ENCODE results near the gene ZNF782. TPM values are rescaled to one million over a fixed set of nuclear protein-coding genes. Genes with fewer than 3 reads are reported as not detected.
"Not testable (repeated sequence)": the region's sequence is repeated elsewhere in the genome, so short reads cannot be mapped to it uniquely, and the experiment has no call there.

ZNF782 gene
- total RNA-seq: 10 to 100 TPM in 1 of 4 donors, 1 to 10 TPM in 3; 4.7 to 10.1 (median 6.5) TPM

DNA sequence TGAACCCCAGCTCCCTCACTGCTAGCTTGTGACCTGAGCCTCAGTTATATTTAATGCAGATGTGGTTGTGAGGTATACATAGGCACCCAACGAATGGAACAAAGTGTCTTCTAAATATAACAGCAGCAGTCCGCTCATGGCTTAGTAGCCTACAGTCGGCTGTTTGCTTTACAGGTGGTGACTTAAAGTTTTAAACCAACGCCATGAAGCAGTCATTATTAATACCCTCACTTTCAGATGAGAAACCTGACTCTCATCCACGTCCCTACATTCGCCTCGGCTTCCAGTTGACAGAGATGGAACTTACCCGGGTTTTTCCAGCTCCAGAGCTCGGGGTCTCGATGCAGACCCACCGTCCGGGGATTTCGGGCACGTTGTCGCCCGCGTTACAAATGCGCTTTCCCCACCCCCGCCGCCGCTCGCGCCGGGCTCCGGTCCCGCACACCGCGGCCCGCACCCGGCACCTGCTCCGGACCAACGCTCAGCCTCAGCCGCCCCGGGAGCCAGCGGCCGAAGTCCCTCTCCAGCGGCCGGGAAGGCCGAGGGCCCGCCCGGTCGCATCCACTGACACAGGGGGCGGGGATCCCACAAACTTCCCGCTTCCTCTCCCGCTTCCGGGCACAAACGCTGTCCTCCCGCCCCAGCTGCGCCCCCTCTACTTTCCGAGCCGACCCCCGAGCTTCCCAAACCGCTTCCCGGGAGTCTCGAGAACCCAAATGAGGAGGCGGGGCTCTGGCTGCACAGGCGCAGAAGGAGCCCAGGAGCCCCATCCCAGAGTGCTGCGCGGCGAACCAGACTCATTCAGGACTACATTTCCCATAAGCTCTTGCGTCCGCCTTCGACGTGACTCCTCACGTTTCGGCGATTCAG is at the start of gene ZNF782:
Gene ZNF782 (minus strand): TSS at position 734 of the 870 bp plus-strand sequence. CDS start 2,553 bp downstream, outside the sequence.
- Histone ChIP-seq H3K27me3 (no peaks in the 10 kb centered on the region), H3K4me3 (peak within 1 kb of the TSS; percentile 70 to 90 (median 81)), H3K9me3 (peaks cover 0 to 12% (median 0%) of the 10 kb centered on the region in 3 donors), H3K27ac (peak within 1 kb of the TSS; percentile 79 to 89 (median 86)), H3K36me3 (peaks cover 0 to 4% (median 0%) of the 10 kb centered on the region in 3 donors), H3K4me1 (peaks cover 7 to 33% (median 13%) of the 10 kb centered on the region in 3 donors)
- peak in 3 of 4 donors; percentile 17 to 55 (median 53) for TF ChIP-seq POLR2A (IDR thresholded peaks at IDR 0.05)
- TF ChIP-seq, protein P1, sequence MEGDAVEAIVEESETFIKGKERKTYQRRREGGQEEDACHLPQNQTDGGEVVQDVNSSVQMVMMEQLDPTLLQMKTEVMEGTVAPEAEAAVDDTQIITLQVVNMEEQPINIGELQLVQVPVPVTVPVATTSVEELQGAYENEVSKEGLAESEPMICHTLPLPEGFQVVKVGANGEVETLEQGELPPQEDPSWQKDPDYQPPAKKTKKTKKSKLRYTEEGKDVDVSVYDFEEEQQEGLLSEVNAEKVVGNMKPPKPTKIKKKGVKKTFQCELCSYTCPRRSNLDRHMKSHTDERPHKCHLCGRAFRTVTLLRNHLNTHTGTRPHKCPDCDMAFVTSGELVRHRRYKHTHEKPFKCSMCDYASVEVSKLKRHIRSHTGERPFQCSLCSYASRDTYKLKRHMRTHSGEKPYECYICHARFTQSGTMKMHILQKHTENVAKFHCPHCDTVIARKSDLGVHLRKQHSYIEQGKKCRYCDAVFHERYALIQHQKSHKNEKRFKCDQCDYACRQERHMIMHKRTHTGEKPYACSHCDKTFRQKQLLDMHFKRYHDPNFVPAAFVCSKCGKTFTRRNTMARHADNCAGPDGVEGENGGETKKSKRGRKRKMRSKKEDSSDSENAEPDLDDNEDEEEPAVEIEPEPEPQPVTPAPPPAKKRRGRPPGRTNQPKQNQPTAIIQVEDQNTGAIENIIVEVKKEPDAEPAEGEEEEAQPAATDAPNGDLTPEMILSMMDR (IDR thresholded peaks at IDR 0.05): peak in 1 of 6 experiments; percentile 31
- WGBS, 2 donors: 0% methylated on average over 23 to 28 of the region's 67 CpGs
- peak; percentile 41 for DNase-seq
- intact Hi-C loops (cut with DNase I): loop anchor here (5.0 to 10.0 kb wide), 2 partner anchors 261 to 548 kb away; no protein-coding TSS in a partner anchor

DNA sequence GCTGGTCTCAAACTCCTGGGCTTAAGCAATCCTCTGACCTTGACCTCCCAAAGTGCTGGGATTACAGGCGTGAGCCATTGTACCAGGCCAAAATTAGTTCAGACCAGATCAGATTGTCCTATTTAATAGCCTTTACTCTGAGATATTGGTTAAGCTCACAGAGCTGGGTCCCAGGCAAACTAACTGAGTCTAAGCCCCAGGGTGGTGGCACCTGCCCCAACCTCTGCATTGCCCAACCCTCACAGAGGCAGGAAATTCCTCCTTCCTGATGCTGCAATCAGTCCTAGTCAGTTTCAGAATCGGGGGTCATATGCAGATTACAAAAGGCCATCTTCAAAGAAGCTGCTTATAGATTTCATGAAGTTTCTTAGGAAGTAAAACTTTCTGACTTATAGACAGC is 45.7 kb upstream of the ZNF782 start:
- H3K4me3 ChIP-seq; intact Hi-C loops (cut with DNase I); H3K27me3 ChIP-seq; H3K4me1 ChIP-seq; H3K27ac ChIP-seq; H3K9me3 ChIP-seq; DNase-seq: not testable (repeated sequence)
- H3K36me3 ChIP-seq: peaks cover 0 to 29% (median 0%) of the 10 kb centered on the region in 3 donors
- no CpG with 5 or more reads among the region's 2 CpGs for WGBS, 2 donors

DNA sequence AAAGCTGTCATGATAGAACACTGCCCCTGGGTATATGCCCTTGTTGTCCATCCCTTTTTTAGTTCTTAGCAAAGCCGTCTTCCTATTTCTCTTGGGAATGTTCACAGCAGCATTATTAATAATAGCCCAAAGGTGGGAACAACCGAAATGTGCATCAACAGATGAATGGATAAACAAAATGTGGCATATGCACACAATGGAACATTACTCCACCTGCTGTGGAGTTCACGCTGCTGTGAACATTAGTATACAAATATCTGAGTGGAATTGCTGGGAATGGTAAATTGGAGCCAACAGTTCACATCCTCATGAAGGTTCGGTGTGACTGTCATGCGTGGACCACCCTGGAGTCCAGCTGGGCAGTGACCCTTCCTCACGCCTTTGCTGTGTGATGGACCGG is 37.8 kb upstream of the ZNF782 start:
- Histone ChIP-seq H3K4me3 (no peak overlapping the region), H3K27ac (no peak overlapping the region), H3K27me3 (no peaks in the 10 kb centered on the region), H3K9me3 (no peaks in the 10 kb centered on the region), H3K4me1 (no peaks in the 10 kb centered on the region), H3K36me3 (peaks cover 0 to 65% (median 0%) of the 10 kb centered on the region in 3 donors)
- no peak for DNase-seq
- 94 to 95% methylated on average over 7 of the region's 7 CpGs for WGBS, 2 donors
- intact Hi-C loops (cut with DNase I): no loop called here
- TF ChIP-seq, protein P1 (IDR thresholded peaks at IDR 0.05): no peak
- TF ChIP-seq POLR2A (IDR thresholded peaks at IDR 0.05): no peak

DNA sequence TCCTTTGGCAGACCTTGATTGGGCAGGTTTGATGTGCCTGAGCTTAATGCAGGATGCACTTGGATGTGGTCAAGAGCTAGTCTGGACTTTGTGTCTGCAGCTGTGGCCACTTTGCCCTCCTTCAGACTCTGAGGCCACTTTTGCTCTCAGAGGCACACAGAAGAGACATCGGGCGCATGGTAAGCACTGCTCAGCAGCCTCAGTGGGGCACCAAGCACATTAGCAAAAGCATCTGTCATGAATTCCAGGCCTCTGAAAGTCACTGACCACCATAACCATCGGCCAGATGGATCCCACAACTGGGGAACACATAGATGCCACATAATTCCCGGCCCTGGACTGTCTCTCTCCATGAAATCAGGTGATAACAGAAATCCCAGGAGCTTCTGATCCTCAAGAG is 34.3 kb upstream of the ZNF782 start:
- Histone ChIP-seq H3K4me3 (no peak overlapping the region), H3K36me3 (peaks cover 0 to 32% (median 0%) of the 10 kb centered on the region in 3 donors), H3K9me3 (no peaks in the 10 kb centered on the region), H3K27me3 (no peaks in the 10 kb centered on the region), H3K4me1 (peaks cover 0 to 17% (median 0%) of the 10 kb centered on the region in 3 donors), H3K27ac (no peak overlapping the region)
- TF ChIP-seq, protein P1 (IDR thresholded peaks at IDR 0.05): no peak
- TF ChIP-seq POLR2A (IDR thresholded peaks at IDR 0.05): no peak
- DNase-seq: no peak
- intact Hi-C loops (cut with DNase I): no loop called here
- WGBS, 2 donors: 84 to 96% methylated on average over 2 to 4 of the region's 4 CpGs

DNA sequence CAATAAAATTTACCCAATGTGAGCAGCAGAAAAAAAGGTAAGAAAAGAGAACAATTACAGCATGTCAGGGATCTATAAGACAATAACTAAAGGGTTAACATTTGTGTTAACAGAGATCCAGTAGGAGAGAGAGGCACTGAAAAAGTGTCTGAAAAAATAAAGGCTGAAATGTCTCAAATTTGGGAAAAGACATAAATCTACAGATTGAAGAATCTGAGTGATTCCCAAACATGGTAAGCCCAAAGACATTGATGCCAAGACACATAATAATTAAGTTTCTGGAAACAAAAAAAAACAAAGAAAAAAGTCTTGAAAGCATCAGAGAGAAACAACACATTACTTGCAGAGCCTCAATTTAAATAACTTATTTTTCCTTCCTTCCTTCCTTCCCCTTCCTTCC is 31.1 kb upstream of the ZNF782 start:
- Histone ChIP-seq H3K4me1 (peaks cover 0 to 17% (median 0%) of the 10 kb centered on the region in 3 donors), H3K9me3 (no peaks in the 10 kb centered on the region), H3K4me3 (no peak overlapping the region), H3K27me3 (no peaks in the 10 kb centered on the region), H3K36me3 (peaks cover 0 to 11% (median 0%) of the 10 kb centered on the region in 3 donors), H3K27ac (no peak overlapping the region)
- no peak for TF ChIP-seq POLR2A (IDR thresholded peaks at IDR 0.05)
- TF ChIP-seq, protein P1 (IDR thresholded peaks at IDR 0.05): no peak
- no peak for DNase-seq
- intact Hi-C loops (cut with DNase I): no loop called here
